ENCODE measurements around the gene HAUS6. TPM values are rescaled to one million over a fixed set of nuclear protein-coding genes. Genes with fewer than 3 reads are reported as not detected.
A peak's percentile ranks its signal among the peaks of the same experiment; 100 is the strongest.
"Not testable (repeated sequence)": the region's sequence is repeated elsewhere in the genome, so short reads cannot be mapped to it uniquely, and the experiment has no call there.

HAUS6 gene
- total RNA-seq: 14.9 to 16.1 TPM (median 15.6 TPM) in 3 replicates

- H3K27ac Mint-ChIP-seq: peak within 1 kb of the TSS; percentile 95
- peak within 1 kb of the TSS; percentile 94 for H3K4me3 Mint-ChIP-seq
- H3K36me3 Mint-ChIP-seq: peaks cover 10% of the 10 kb centered on the region
- peaks cover 3% of the 10 kb centered on the region for H3K9me3 Mint-ChIP-seq
- peak; percentile 51 for TF ChIP-seq CTCF (IDR thresholded peaks at IDR 0.05; ENCODE audit: unreplicated experiment)
- H3K27me3 Mint-ChIP-seq (ENCODE audit: low read depth): no peaks in the 10 kb centered on the region
- peak; percentile 83 to 87 for DNase-seq (ENCODE audit: low spot score in 2 of 2, unreplicated experiment in 2 of 2)
- peaks cover 26% of the 10 kb centered on the region for H3K4me1 Mint-ChIP-seq
Observed at GRCh38 chr9:19102631-19103345, at the start of gene HAUS6. TSS of gene HAUS6 (minus strand) at chr9:19102904. CDS start at chr9:19102651, 253 bp downstream.

- not testable (repeated sequence) for H3K4me3 Mint-ChIP-seq; H3K9me3 Mint-ChIP-seq; H3K36me3 Mint-ChIP-seq; H3K27ac Mint-ChIP-seq; H3K27me3 Mint-ChIP-seq (ENCODE audit: low read depth); DNase-seq (ENCODE audit: low spot score in 2 of 2, unreplicated experiment in 2 of 2)
- peaks cover 11% of the 10 kb centered on the region for H3K4me1 Mint-ChIP-seq
Observed at GRCh38 chr9:19152160-19152498, 49.4 kb upstream of the HAUS6 start.

- H3K27ac Mint-ChIP-seq: no peak overlapping the region
- H3K36me3 Mint-ChIP-seq: no peaks in the 10 kb centered on the region
Observed at GRCh38 chr9:19151425-19152159, 48.9 kb upstream of the HAUS6 start.

GRCh38 chr9:19149230-19149629 is 46.5 kb upstream of the HAUS6 start:
- peaks cover 7% of the 10 kb centered on the region for H3K4me1 Mint-ChIP-seq
- no peak for DNase-seq (ENCODE audit: low spot score in 2 of 2, unreplicated experiment in 2 of 2)
- peaks cover 3% of the 10 kb centered on the region for H3K9me3 Mint-ChIP-seq
- H3K27me3 Mint-ChIP-seq (ENCODE audit: low read depth): no peaks in the 10 kb centered on the region
- TF ChIP-seq CTCF (IDR thresholded peaks at IDR 0.05; ENCODE audit: unreplicated experiment): no peak
- H3K4me3 Mint-ChIP-seq: no peak overlapping the region
- H3K27ac Mint-ChIP-seq: no peak overlapping the region
- no peaks in the 10 kb centered on the region for H3K36me3 Mint-ChIP-seq

More at GRCh38 chr9:19151425-19152159, 48.9 kb upstream of the HAUS6 start:
- Mint-ChIP-seq H3K4me1 (peaks cover 11% of the 10 kb centered on the region), H3K4me3 (no peak overlapping the region), H3K9me3 (peaks cover 3% of the 10 kb centered on the region), H3K27me3 (ENCODE audit: low read depth) (no peaks in the 10 kb centered on the region)
- TF ChIP-seq CTCF (IDR thresholded peaks at IDR 0.05; ENCODE audit: unreplicated experiment): no peak
- DNase-seq (ENCODE audit: low spot score in 2 of 2, unreplicated experiment in 2 of 2): no peak

- Mint-ChIP-seq H3K27me3 (ENCODE audit: low read depth) (no peaks in the 10 kb centered on the region), H3K27ac (no peak overlapping the region), H3K36me3 (no peaks in the 10 kb centered on the region), H3K9me3 (peaks cover 3% of the 10 kb centered on the region), H3K4me3 (no peak overlapping the region), H3K4me1 (peaks cover 7% of the 10 kb centered on the region)
- DNase-seq (ENCODE audit: low spot score in 2 of 2, unreplicated experiment in 2 of 2): no peak
- no peak for TF ChIP-seq CTCF (IDR thresholded peaks at IDR 0.05; ENCODE audit: unreplicated experiment)
Observed at GRCh38 chr9:19148187-19148586, 45.5 kb upstream of the HAUS6 start.

- Mint-ChIP-seq H3K4me3 (no peak overlapping the region), H3K36me3 (no peaks in the 10 kb centered on the region), H3K27me3 (ENCODE audit: low read depth) (no peaks in the 10 kb centered on the region), H3K4me1 (peaks cover 7% of the 10 kb centered on the region), H3K9me3 (peaks cover 3% of the 10 kb centered on the region), H3K27ac (no peak overlapping the region)
- DNase-seq (ENCODE audit: low spot score in 2 of 2, unreplicated experiment in 2 of 2): no peak
- TF ChIP-seq CTCF (IDR thresholded peaks at IDR 0.05; ENCODE audit: unreplicated experiment): no peak
Observed at GRCh38 chr9:19146441-19147024, 43.8 kb upstream of the HAUS6 start.

Measured in mesothelial cell of epicardium (in vitro differentiated cells).